Pancreas (tissue), 10 donors: ENCODE results near the gene SPTLC1. TPM values are rescaled to one million over a fixed set of nuclear protein-coding genes. Genes with fewer than 3 reads are reported as not detected.
"Not testable (repeated sequence)": the region's sequence is repeated elsewhere in the genome, so short reads cannot be mapped to it uniquely, and the experiment has no call there.

Experiments
- ATAC-seq, 4 donors: fragments of 200-7000 bp; cut with Tn5 transposase; one replicate each; pipeline versions ENCODE4 v1.8.0 to v1.9.1; 2020; ENCODE audit warnings: mild to moderate bottlenecking in 4 of 4, moderate library complexity in 4 of 4
- DNase-seq, 6 donors: peaks; one replicate each; pipeline ENCODE4 v3.0.0-alpha.2; 2020
- FAIRE-seq: peaks from 2 replicates; lab custom pipeline; 2012; peaks lifted over from hg19 to GRCh38; lab: Jason Lieb, UNC
- H3K27ac ChIP-seq, 4 donors: fragments of 200-600 bp; sonication (generic); 1 replicate in 3 of 4; 2 replicates in 1 of 4; pipeline versions ENCODE4 v1.5.0 to v1.8.0; 2020
- H3K27me3 ChIP-seq, 4 donors: fragments of 200-600 bp; one replicate each; pipeline ENCODE4 v1.8.0; 2021
- H3K36me3 ChIP-seq, 3 donors: fragments of 200-600 bp; sonication (generic) in 1 of 3; one replicate each; pipeline versions ENCODE4 v1.5.0 to v1.8.0; 2020 to 2021
- H3K4me1 ChIP-seq, 3 donors: fragments of 200-600 bp; one replicate each; pipeline ENCODE4 v1.8.0; 2021
- H3K4me3 ChIP-seq, 4 donors: fragments of 200-600 bp; sonication (generic) in 2 of 4; one replicate each; pipeline versions ENCODE4 v1.5.0 to v1.8.0; 2020 to 2021
- H3K9me3 ChIP-seq, 4 donors: fragments of 200-600 bp; one replicate each; pipeline ENCODE4 v1.8.0; 2021
- CTCF ChIP-seq, 4 donors: fragments of 200-600 bp; sonication (generic) in 3 of 4; IDR thresholded peaks; one replicate each; pipeline versions ENCODE4 v1.5.0 to v1.8.0; 2021; ENCODE audit warnings: antibody characterized with exemption in 4 of 4
- WGBS, 2 donors: extraction: QIAGEN DNeasy Blood & Tissue Kit; methylation state at CpG; one replicate each; pipeline ENCODE4 v1.1.7; 2013; 5-methylcytosine and 5-hydroxymethylcytosine counted together
- intact Hi-C, 3 donors: fragments of 100-400 bp; cut with DNase I; formaldehyde crosslinking; loops; one replicate each; pipeline versions ENCODE4 v1.11.1 to v1.14.2; 2022
- polyA plus RNA-seq, 2 donors: library from polyadenylated mRNA; stranded (reverse); fragments of 200-250 nt; gene quantifications; one replicate each; pipeline ENCODE4 v1.2.3, GENCODE V29; 2013
- total RNA-seq, 6 donors: library from RNA; stranded (reverse); fragmentation: NEBNext Ultra II Directional in 4 of 6; extraction: Animal tissue kit (Norgen Biotek cat#: 25700) in 4 of 6; gene quantifications; one replicate each; pipeline versions ENCODE4 v1.2.1 to v1.2.4, GENCODE V29; 2021 to 2023
- donor health status: healthy with polysubstance abuse.
- donor health status: DM: no; HTN: no; CAD: no; lungs with moderate emphysema.
- donor health status: DM: no; HTN: no; CAD: no.
- donor health status: control.
- donor health status: control.
- donor health status: Bipolar disorder and iron deficiency.
- donor health status: DM: yes; HTN: yes; CAD: no.
- donor health status: DM: no; HTN: no; CAD: no.
- donor health status: DM: no; HTN: no; CAD: no.
- donor health status: DM: yes; HTN: yes; CAD: no.

Gene SPTLC1
- total and polyA plus RNA-seq, 8 donors: 13.0 to 36.0 (median 25.0) TPM

- intact Hi-C loops: no loop called here
- 65 to 70% methylated on average over 3 of the region's 3 CpGs for WGBS, 2 donors
Observed at GRCh38 chr9:92146610-92147009, 31.4 kb upstream of the SPTLC1 start.

GRCh38 chr9:92145784-92146183, 30.6 kb upstream of the SPTLC1 start:
- H3K27ac ChIP-seq, intact Hi-C loops, FAIRE-seq, H3K36me3 ChIP-seq, ATAC-seq, H3K27me3 ChIP-seq, H3K9me3 ChIP-seq, H3K4me3 ChIP-seq, DNase-seq, H3K4me1 ChIP-seq: not testable (repeated sequence)
- 79 to 81% methylated on average over 3 of the region's 3 CpGs for WGBS, 2 donors

More at GRCh38 chr9:92146610-92147009, 31.4 kb upstream of the SPTLC1 start:
- H3K36me3 ChIP-seq: no peaks in the 10 kb centered on the region
- DNase-seq (no peak), ATAC-seq (peak in 3 of 4 donors; percentile 12 to 24 (median 21)), FAIRE-seq (no peak)
- peaks cover 0 to 4% (median 0%) of the 10 kb centered on the region in 4 donors for H3K27me3 ChIP-seq
- TF ChIP-seq CTCF (IDR thresholded peaks at IDR 0.05): no peak
- no peak overlapping the region for H3K4me3 ChIP-seq
- H3K27ac ChIP-seq: no peak overlapping the region
- no peaks in the 10 kb centered on the region for H3K9me3 ChIP-seq
- H3K4me1 ChIP-seq: peaks cover 0 to 5% (median 0%) of the 10 kb centered on the region in 3 donors

- TF ChIP-seq CTCF (IDR thresholded peaks at IDR 0.05): no peak
- no peak for ATAC-seq
- 74 to 77% methylated on average over 7 to 8 of the region's 8 CpGs for WGBS, 2 donors
- intact Hi-C loops: no loop called here
- H3K36me3 ChIP-seq: no peaks in the 10 kb centered on the region
- H3K4me1 ChIP-seq: peaks cover 0 to 11% (median 0%) of the 10 kb centered on the region in 3 donors
- H3K4me3 ChIP-seq: no peak overlapping the region
- H3K9me3 ChIP-seq: no peaks in the 10 kb centered on the region
- no peak for DNase-seq
- no peak for FAIRE-seq
- no peak overlapping the region for H3K27ac ChIP-seq
- peaks cover 0 to 4% (median 0%) of the 10 kb centered on the region in 4 donors for H3K27me3 ChIP-seq
Observed at GRCh38 chr9:92142329-92142728, 27.1 kb upstream of the SPTLC1 start.

- 9 to 11% methylated on average over 62 of the region's 62 CpGs for WGBS, 2 donors
- Histone ChIP-seq H3K36me3 (no peaks in the 10 kb centered on the region), H3K9me3 (no peaks in the 10 kb centered on the region), H3K4me3 (peak overlapping the region; percentile 4 to 47 (median 20)), H3K4me1 (peaks cover 0 to 6% (median 0%) of the 10 kb centered on the region in 3 donors), H3K27ac (no peak overlapping the region), H3K27me3 (peaks cover 0 to 4% (median 0%) of the 10 kb centered on the region in 4 donors)
- ATAC-seq: peak; percentile 66 to 78 (median 70)
- FAIRE-seq: no peak
- DNase-seq: peak in 3 of 6 donors; percentile 29 to 79 (median 48)
- intact Hi-C loops: no loop called here
- TF ChIP-seq CTCF (IDR thresholded peaks at IDR 0.05): peak in 1 of 4 donors; percentile 10
Observed at GRCh38 chr9:92141144-92142129, 26.2 kb upstream of the SPTLC1 start.

GRCh38 chr9:92140754-92141143, 25.5 kb upstream of the SPTLC1 start:
- no peak overlapping the region for H3K27ac ChIP-seq
- WGBS, 2 donors: 2 to 4% methylated on average over 6 of the region's 6 CpGs
- no peak for DNase-seq

More at GRCh38 chr9:92140754-92141143, 25.5 kb upstream of the SPTLC1 start:
- Histone ChIP-seq H3K27me3 (peaks cover 0 to 4% (median 0%) of the 10 kb centered on the region in 4 donors), H3K4me3 (peak overlapping the region in 3 of 4 donors; percentile 7 to 47 (median 33)), H3K4me1 (peaks cover 0 to 6% (median 0%) of the 10 kb centered on the region in 3 donors), H3K36me3 (no peaks in the 10 kb centered on the region), H3K9me3 (no peaks in the 10 kb centered on the region)
- ATAC-seq (no peak), FAIRE-seq (no peak)
- TF ChIP-seq CTCF (IDR thresholded peaks at IDR 0.05): no peak
- intact Hi-C loops: no loop called here
